ENCODE results near the gene ACCSL.

The ACCSL gene

GRCh38 chr11:44065841-44066731, 18.3 kb downstream of the ACCSL start, which contains the start of gene ACCS:
TSS of gene ACCS (plus strand) at chr11:44066270. CDS start at chr11:44067628, 1,358 bp downstream.
- DNase-seq, result peak; percentile 87

- DNase-seq, result no peak
Measured at GRCh38 chr11:44066732-44067141, 19.0 kb downstream of the ACCSL start.

GRCh38 chr11:44067266-44067665, 19.5 kb downstream of the ACCSL start:
- DNase-seq, result no peak

DNA sequence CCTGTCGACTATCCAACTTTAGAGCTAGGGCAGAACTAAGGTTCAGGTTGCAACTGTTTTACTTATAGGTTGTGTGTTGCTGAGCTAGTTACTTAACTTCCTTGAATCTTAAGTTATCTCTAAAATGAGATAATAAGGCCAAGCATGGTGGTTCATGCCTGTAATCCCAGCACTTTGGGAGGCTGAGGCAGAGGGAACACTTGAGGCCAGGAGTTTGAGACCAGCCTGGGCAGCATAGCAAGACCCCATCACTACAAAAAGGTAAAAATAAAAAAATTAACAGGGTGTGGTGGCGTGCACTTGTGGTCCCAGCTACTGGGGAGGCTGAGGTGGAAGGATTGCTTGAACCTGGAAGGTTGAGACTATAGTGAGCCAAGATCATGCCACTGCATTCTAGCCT, 20.4 kb downstream of the ACCSL start:
- DNase-seq, result no peak

- DNase-seq, result no peak
Measured at GRCh38 chr11:44071157-44071556, 23.4 kb downstream of the ACCSL start.

GRCh38 chr11:44072757-44073658, 25.2 kb downstream of the ACCSL start:
- DNase-seq, result no peak

GRCh38 chr11:44078794-44079193, 31.0 kb downstream of the ACCSL start:
- DNase-seq, result no peak

DNA sequence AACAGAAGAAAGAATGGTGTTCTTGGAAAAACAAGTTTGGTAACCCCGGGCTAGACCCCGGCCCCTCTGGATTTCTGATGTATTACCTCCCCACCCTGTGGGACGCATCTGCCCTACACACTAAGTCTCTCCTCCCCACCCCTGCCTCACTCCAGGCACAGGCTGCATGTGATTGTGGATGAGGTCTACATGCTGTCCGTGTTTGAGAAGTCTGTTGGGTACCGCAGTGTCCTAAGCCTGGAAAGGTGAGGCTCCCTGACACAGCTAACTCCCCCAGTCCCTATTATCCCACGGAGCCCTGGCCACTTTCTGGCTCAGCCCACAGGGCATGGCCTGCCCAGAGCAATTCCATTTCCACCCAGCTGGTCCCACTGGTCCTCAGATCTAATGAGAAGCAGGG, 31.6 kb downstream of the ACCSL start:
- DNase-seq, result no peak

- DNase-seq, result no peak
Measured at GRCh38 chr11:44080951-44081350, 33.2 kb downstream of the ACCSL start.

DNA sequence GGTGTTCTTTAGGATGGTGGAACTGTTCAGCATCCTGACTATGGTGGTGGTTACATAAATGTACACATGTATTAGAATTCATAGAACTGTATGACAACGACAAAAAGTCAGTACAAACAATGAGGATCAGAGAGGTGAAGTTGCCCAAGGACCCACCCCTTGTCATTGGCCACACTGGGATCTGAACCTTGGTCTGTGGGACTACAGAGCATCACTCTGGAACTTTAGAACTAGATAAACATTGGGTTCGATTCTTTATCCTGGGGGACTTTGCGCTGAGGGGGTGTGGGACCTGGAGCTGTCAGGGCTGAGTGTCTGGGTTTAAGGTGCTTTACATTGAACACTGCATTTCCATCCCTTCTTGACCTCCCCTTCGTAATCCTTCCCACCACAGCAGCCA, 34.9 kb downstream of the ACCSL start:
- DNase-seq, result no peak

GRCh38 chr11:44083433-44083832, 35.7 kb downstream of the ACCSL start:
- no peak for DNase-seq

- no peak for DNase-seq
Measured at GRCh38 chr11:44083906-44084305, 36.1 kb downstream of the ACCSL start.

- no peak for DNase-seq
Measured at GRCh38 chr11:44085330-44085729, 37.5 kb downstream of the ACCSL start.

- no peak for DNase-seq
Measured at GRCh38 chr11:44088377-44088776, 40.6 kb downstream of the ACCSL start.

- no peak for DNase-seq
Measured at GRCh38 chr11:44088871-44089270, 41.1 kb downstream of the ACCSL start.

GRCh38 chr11:44090539-44090938, 42.8 kb downstream of the ACCSL start:
- DNase-seq, result no peak

DNA sequence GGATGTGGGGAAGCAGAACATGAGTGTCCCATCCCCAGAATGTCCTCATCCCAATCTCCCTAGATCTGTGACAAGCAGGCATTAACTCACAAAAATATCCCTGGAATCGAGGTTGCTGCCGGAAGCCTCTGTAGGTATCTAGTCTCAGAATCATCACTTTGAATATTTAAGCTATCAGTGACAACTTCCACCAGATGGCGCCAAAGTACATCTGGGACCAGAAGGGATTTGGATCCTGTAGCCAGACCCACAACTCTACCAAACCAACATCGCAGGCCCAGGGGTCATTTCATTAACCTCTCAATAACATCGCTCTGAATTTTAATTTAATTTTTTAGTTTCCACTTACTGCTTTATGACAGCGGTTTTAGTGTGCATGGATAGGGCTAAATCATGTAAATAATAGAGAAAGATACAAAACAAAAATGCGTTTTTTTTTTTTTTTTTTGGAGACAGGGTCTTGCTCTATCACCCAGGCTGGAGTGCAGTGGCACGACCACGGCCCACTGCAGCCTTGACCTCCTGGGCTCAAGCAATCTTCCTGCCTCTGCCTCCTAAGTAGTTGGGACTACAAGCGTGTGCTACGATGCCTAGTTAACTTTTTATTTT, 46.6 kb downstream of the ACCSL start:
- DNase-seq, result no peak

- DNase-seq, result peak; percentile 62
Measured at GRCh38 chr11:44095506-44096359, 48.0 kb downstream of the ACCSL start, which contains the start of gene EXT2. TSS of gene EXT2 (plus strand) at chr11:44095678. CDS start at chr11:44107713, 12,035 bp downstream.

DNA sequence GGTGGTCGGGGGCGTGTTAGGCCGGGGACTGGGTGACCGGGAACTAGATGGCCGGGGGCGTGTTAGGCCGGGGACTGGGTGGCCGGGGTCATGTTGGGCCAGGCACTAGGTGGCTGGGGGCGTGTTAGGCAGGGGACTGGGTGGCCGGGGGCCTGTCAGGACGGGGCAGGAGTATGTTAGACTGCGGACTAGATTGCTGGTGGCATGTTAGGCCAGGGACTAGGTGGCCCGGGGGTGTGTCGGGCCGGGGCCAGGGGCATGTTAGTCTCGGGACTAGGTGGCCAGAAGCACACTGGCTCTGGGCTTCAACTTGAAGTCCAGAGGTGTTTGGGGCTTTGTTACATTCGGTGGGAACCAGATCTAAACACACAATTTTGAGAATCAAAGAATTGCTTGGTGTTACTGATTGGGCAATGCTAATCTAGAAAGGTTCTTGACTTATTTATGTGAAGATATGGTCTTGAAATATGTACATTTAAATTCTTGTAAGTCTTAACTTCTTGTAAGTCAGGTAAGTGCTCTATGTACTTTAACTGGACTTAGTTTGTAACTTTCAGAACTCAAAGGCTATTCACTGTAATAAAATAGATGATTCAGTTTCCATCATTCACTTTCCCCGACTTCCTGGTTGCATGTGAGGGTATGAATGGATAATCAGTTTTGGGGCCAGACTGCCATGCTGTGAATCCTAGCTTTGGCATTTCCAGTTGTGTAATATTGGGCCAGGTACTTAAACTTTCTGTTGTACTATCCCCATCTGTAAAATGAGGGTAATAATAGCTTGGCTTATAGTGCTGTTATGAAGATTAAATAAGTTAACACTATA, 48.8 kb downstream of the ACCSL start:
- no peak for DNase-seq

- no peak for DNase-seq
Measured at GRCh38 chr11:44097821-44098220, 50.0 kb downstream of the ACCSL start.

- no peak for DNase-seq
Measured at GRCh38 chr11:44101098-44101497, 53.3 kb downstream of the ACCSL start.
